Spleen (tissue), 11 donors: ENCODE data around the gene CCDC137. TPM values are rescaled to one million over a fixed set of nuclear protein-coding genes. Genes with fewer than 3 reads are reported as not detected.

Experiments used
- DNase-seq: peaks from one replicate; pipeline ENCODE4 v3.0.0-alpha.2; 2020
- H3K27ac ChIP-seq, 8 donors: fragments of 200-600 bp; sonication (generic) in 7 of 8; 1 replicate in 4 of 8; 2 replicates in 4 of 8; pipeline versions ENCODE4 v1.5.0 to v1.8.0; 2016 to 2021; ENCODE audit warnings: inconsistent platforms in 4 of 8, mild to moderate bottlenecking in 4 of 8, moderate library complexity in 1 of 8
- H3K27me3 ChIP-seq, 7 donors: fragments of 200-600 bp; sonication (generic) in 6 of 7; replicated peaks in 1 of 7; 1 replicate in 4 of 7; 2 replicates in 3 of 7; pipeline versions ENCODE4 v1.5.0 to v1.8.0; 2016 to 2021; ENCODE audit warnings: inconsistent platforms in 3 of 7, mild to moderate bottlenecking in 1 of 7
- H3K36me3 ChIP-seq, 6 donors: fragments of 200-600 bp; sonication (generic) in 5 of 6; 1 replicate in 4 of 6; 2 replicates in 2 of 6; pipeline versions ENCODE4 v1.5.0 to v1.8.0; 2016 to 2021; ENCODE audit warnings: inconsistent platforms in 2 of 6
- H3K4me1 ChIP-seq, 6 donors: fragments of 200-600 bp; sonication (generic) in 5 of 6; 1 replicate in 3 of 6; 2 replicates in 3 of 6; pipeline versions ENCODE4 v1.5.0 to v1.8.0; 2016 to 2021; ENCODE audit warnings: inconsistent platforms in 3 of 6
- H3K4me3 ChIP-seq, 8 donors: fragments of 200-600 bp; sonication (generic) in 7 of 8; 1 replicate in 4 of 8; 2 replicates in 4 of 8; pipeline versions ENCODE4 v1.5.0 to v1.8.0; 2016 to 2021; ENCODE audit warnings: inconsistent platforms in 4 of 8, mild to moderate bottlenecking in 4 of 8, moderate library complexity in 2 of 8
- H3K9me3 ChIP-seq, 8 donors: fragments of 200-600 bp; sonication (generic) in 7 of 8; 1 replicate in 4 of 8; 2 replicates in 4 of 8; pipeline versions ENCODE4 v1.5.0 to v1.8.0; 2016 to 2021; ENCODE audit warnings: inconsistent platforms in 4 of 8
- POLR2A ChIP-seq, 3 donors: fragments of 450-650 bp; IDR thresholded peaks; one replicate each; pipeline ENCODE4 v1.5.1; 2017; ENCODE audit warnings: antibody characterized with exemption in 3 of 3, mild to moderate bottlenecking in 1 of 3
- POLR2AphosphoS5 ChIP-seq, 3 donors: sonication (generic); formaldehyde crosslinking; IDR thresholded peaks; one replicate each; pipeline ENCODE4 v1.5.1; 2017; ENCODE audit warnings: antibody characterized with exemption in 3 of 3
- WGBS, 5 donors: extraction: QIAGEN DNeasy Blood & Tissue Kit in 3 of 5; methylation state at CpG; one replicate each; pipeline versions ENCODE4 v1.1.5 to v1.1.7; 2013 to 2018; 5-methylcytosine and 5-hydroxymethylcytosine counted together
- intact Hi-C: fragments of 100-400 bp; cut with DNase I; formaldehyde crosslinking; loops from one replicate; pipeline ENCODE4 v1.15.0; 2023; ENCODE audit warnings: low total_unique reads
- polyA plus RNA-seq, 3 donors: library from polyadenylated mRNA; stranded (reverse); fragments of 200-250 nt; gene quantifications; one replicate each; pipeline ENCODE4 v1.2.1, GENCODE V29; 2013
- total RNA-seq, 7 donors: library from RNA; depleted of rRNA in 3 of 7; stranded (reverse); fragments of >200 nt in 3 of 7; fragmentation: NEBNext Ultra II Directional in 4 of 7; extraction: Animal tissue kit (Norgen Biotek cat#: 25700) in 4 of 7; gene quantifications; one replicate each; pipeline versions ENCODE4 v1.1.0 to v1.2.1, GENCODE V29; 2016 to 2021
- TF ChIP-seq, protein P1 (sequence below), 11 experiments: fragments of 200-600 bp in 7 of 11; fragments of 450-650 bp in 4 of 11; sonication (generic) in 4 of 11; IDR thresholded peaks in 8 of 11; conservative IDR thresholded peaks in 3 of 11; 1 replicate in 7 of 11; 2 replicates in 4 of 11; pipeline versions ENCODE4 v1.4.0 to v1.8.0; 2016 to 2021; ENCODE audit warnings: antibody characterized with exemption in 11 of 11, inconsistent platforms in 4 of 11, mild to moderate bottlenecking in 1 of 11
- donor health status: healthy with polysubstance abuse.
- donor health status: DM: no; HTN: no; CAD: no; lungs with moderate emphysema.
- donor health status: DM: no; HTN: no; CAD: no.
- donor health status: Bipolar disorder and iron deficiency.
- donor health status: healthy.
- donor health status: DM: no; HTN: no; CAD: no.
- donor health status: DM: yes; HTN: yes; CAD: no.

Gene CCDC137
- total and polyA plus RNA-seq, 10 donors, result 10.7 to 40.1 (median 19.9) TPM

DNA sequence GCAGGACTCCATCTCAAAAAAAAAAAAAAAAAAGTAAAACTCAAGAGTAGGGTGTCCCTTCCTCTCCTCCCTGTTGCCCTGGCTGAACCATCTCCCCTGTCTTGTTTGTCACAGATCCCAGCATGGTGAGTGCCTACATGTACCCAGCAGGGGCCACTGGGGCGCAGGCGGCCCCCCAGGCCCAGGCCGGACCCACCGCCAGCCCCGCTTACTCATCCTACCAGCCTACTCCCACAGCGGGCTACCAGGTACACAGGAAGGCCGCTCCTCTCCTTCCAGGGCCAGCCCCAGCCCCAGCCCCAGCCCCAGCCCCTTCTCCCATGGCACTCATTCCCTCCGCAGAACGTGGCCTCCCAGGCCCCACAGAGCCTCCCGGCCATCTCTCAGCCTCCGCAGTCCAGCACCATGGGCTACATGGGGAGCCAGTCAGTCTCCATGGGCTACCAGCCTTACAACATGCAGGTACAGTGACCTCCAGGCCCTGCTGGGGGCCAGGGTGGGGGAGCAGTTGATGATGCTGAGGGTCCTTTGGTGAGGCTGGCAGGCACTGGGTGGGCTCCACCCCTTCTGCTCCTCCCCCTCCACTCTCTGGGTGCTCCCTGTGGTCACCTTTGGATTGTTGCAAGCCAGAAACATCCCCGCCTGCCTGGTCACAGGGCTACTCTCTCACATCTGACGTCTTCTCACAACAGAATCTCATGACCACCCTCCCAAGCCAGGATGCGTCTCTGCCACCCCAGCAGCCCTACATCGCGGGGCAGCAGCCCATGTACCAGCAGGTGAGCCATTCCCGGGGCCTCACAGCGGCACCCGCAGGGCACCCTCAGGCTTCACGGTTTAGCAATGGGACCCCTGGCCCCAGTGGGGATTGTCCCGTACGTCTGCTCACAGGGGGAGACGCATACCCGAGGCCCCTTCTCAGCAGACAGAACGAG is 34.1 kb downstream of the CCDC137 start:
- H3K36me3 ChIP-seq, result peaks cover 2 to 78% (median 69%) of the 10 kb centered on the region in 6 donors
- H3K4me3 ChIP-seq, result peak overlapping the region in 1 of 8 donors; percentile 97

DNA sequence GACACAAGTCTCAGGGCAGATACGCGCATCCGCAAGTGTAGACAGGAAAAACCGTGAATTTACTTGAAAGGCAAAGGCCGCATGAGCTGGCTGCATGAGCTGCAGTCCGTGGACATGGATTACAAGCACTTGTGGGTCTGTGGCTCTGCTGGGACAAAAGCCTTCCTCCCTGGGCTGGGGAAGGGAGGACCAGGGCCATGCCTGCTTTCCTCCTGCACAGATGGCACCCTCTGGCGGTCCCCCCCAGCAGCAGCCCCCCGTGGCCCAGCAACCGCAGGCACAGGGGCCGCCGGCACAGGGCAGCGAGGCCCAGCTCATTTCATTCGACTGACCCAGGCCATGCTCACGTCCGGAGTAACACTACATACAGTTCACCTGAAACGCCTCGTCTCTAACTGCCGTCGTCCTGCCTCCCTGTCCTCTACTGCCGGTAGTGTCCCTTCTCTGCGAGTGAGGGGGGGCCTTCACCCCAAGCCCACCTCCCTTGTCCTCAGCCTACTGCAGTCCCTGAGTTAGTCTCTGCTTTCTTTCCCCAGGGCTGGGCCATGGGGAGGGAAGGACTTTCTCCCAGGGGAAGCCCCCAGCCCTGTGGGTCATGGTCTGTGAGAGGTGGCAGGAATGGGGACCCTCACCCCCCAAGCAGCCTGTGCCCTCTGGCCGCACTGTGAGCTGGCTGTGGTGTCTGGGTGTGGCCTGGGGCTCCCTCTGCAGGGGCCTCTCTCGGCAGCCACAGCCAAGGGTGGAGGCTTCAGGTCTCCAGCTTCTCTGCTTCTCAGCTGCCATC is 34.9 kb downstream of the CCDC137 start:
- Histone ChIP-seq H3K27me3 (no peaks in the 10 kb centered on the region), H3K4me3 (peak overlapping the region in 6 of 8 donors; percentile 84 to 98 (median 96)), H3K27ac (peak overlapping the region in 3 of 8 donors; percentile 96 to 98 (median 97)), H3K9me3 (no peaks in the 10 kb centered on the region), H3K36me3 (peaks cover 0 to 78% (median 68%) of the 10 kb centered on the region in 6 donors), H3K4me1 (peaks cover 22 to 56% (median 39%) of the 10 kb centered on the region in 6 donors)
- peak in 1 of 3 donors; percentile 68 for TF ChIP-seq POLR2AphosphoS5 (IDR thresholded peaks at IDR 0.05)
- TF ChIP-seq POLR2A (IDR thresholded peaks at IDR 0.05), result no peak
- WGBS, 5 donors, result 68 to 81% (median 76%) methylated on average over 15 to 23 of the region's 23 CpGs
- DNase-seq, result peak; percentile 75
- intact Hi-C loops, result no loop called here

More for the DNA sequence above, 34.1 kb downstream of the CCDC137 start:
- no peaks in the 10 kb centered on the region for H3K9me3 ChIP-seq
- intact Hi-C loops, result no loop called here
- no peak overlapping the region for H3K27ac ChIP-seq
- no peak for DNase-seq
- no peaks in the 10 kb centered on the region for H3K27me3 ChIP-seq
- 82 to 94% (median 88%) methylated on average over 22 to 25 of the region's 25 CpGs for WGBS, 5 donors
- TF ChIP-seq, protein P1, sequence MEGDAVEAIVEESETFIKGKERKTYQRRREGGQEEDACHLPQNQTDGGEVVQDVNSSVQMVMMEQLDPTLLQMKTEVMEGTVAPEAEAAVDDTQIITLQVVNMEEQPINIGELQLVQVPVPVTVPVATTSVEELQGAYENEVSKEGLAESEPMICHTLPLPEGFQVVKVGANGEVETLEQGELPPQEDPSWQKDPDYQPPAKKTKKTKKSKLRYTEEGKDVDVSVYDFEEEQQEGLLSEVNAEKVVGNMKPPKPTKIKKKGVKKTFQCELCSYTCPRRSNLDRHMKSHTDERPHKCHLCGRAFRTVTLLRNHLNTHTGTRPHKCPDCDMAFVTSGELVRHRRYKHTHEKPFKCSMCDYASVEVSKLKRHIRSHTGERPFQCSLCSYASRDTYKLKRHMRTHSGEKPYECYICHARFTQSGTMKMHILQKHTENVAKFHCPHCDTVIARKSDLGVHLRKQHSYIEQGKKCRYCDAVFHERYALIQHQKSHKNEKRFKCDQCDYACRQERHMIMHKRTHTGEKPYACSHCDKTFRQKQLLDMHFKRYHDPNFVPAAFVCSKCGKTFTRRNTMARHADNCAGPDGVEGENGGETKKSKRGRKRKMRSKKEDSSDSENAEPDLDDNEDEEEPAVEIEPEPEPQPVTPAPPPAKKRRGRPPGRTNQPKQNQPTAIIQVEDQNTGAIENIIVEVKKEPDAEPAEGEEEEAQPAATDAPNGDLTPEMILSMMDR (IDR thresholded peaks at IDR 0.05 in 8 of 11, conservative IDR thresholded peaks at IDR 0.05 in 3 of 11), result no peak
- TF ChIP-seq POLR2A (IDR thresholded peaks at IDR 0.05) (no peak), POLR2AphosphoS5 (IDR thresholded peaks at IDR 0.05) (peak in 1 of 3 donors; percentile 60)
- peaks cover 22 to 56% (median 39%) of the 10 kb centered on the region in 6 donors for H3K4me1 ChIP-seq

DNA sequence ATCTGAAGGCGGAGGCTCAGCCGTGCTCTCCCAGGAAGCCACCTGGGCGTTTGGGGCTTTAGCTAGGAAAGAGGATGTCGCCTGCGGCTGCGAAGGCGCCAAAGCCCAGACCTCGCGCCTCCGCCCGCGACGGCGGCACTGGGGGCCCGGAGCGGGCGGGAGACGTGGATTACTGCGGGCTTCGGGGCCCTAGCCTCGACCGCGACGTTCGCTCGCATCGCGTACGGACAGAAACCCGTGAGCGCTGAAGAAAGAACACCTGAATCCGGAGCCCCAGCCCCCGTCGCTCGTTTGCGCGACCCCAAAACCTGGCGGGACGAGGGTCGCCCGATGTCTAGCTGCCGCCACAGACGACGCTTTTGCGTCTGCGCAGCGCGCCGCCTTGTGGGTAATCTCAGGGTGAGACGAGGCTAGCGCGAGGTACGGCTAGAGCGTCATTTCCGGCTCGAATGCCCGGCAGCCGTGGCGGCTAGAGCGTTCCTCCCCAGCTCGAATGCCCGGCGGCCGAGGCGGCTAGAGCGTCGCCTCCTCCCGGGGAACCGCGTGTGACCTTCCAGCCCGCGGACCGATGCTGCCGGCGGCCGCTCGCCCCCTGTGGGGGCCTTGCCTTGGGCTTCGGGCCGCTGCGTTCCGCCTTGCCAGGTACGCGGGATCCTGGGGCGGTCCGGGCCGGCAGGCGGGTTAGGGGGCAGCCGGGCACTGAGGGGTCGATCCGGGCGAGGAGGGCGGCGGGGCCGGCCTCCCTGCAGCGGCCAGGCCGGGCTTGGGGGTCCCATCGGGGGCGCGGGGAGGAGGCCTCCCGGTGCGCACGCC is 36.6 kb downstream of the CCDC137 start, which contains the start of gene MRPL12:
MRPL12 (plus strand) TSS at position 434 of the 813 bp plus-strand sequence; CDS start at position 569, 135 bp downstream.
- peaks cover 22 to 52% (median 39%) of the 10 kb centered on the region in 6 donors for H3K4me1 ChIP-seq
- H3K9me3 ChIP-seq, result no peaks in the 10 kb centered on the region
- peak within 1 kb of the TSS; percentile 89 to 98 (median 96) for H3K27ac ChIP-seq
- H3K4me3 ChIP-seq, result peak within 1 kb of the TSS; percentile 77 to 98 (median 92)
- DNase-seq, result peak; percentile 99
- TF ChIP-seq POLR2AphosphoS5 (IDR thresholded peaks at IDR 0.05), result peak; percentile 98
- peak in 2 of 3 donors; percentile 46 to 63 for TF ChIP-seq POLR2A (IDR thresholded peaks at IDR 0.05)
- TF ChIP-seq, protein P1 (IDR thresholded peaks at IDR 0.05 in 8 of 11, conservative IDR thresholded peaks at IDR 0.05 in 3 of 11), result peak; percentile 11 to 79 (median 49)
- no peaks in the 10 kb centered on the region for H3K27me3 ChIP-seq
- peaks cover 0 to 78% (median 66%) of the 10 kb centered on the region in 6 donors for H3K36me3 ChIP-seq
- intact Hi-C loops, result no loop called here
- 0 to 1% (median 1%) methylated on average over 23 to 102 of the region's 102 CpGs for WGBS, 5 donors
